WTC11 (cell line): Measurements from ENCODE around the gene FGF14. TPM values are rescaled to one million over a fixed set of nuclear protein-coding genes. Genes with fewer than 3 reads are reported as not detected.

ENCODE experiments used
- ATAC-seq: fragments of 200-7000 bp; cut with Tn5 transposase; 2 replicates; pipeline ENCODE4 v1.10.0; 2021; ENCODE audit warnings: mild to moderate bottlenecking, moderate library complexity
- CTCF ChIA-PET: fragments of 300-600 bp; sonication (Branson Sonifier 250); formaldehyde crosslinking; loops from one replicate; lab custom pipeline; 2021; ENCODE audit warnings: antibody characterized with exemption; lab: Charles Lee
- POLR2A ChIA-PET: fragments of 350-600 bp; sonication (Branson Sonifier 250); formaldehyde crosslinking; loops from one replicate; lab custom pipeline; 2021; ENCODE audit warnings: antibody characterized with exemption; lab: Charles Lee
- DNase-seq: peaks from one replicate; pipeline ENCODE4 v3.0.0; 2021; ENCODE audit warnings: low spot score
- H3K27ac Mint-ChIP-seq: 2 replicates; pipeline ENCODE4 v1.8.0; 2021; ENCODE audit warnings: mixed read lengths
- H3K27me3 Mint-ChIP-seq: 2 replicates; pipeline ENCODE4 v1.8.0; 2021; ENCODE audit warnings: low read depth, mild to moderate bottlenecking, moderate library complexity, mixed read lengths
- H3K36me3 Mint-ChIP-seq: 2 replicates; pipeline ENCODE4 v1.8.0; 2021; ENCODE audit warnings: mixed read lengths
- H3K4me1 Mint-ChIP-seq: 2 replicates; pipeline ENCODE4 v1.8.0; 2022; ENCODE audit warnings: mixed read lengths
- H3K4me3 Mint-ChIP-seq: 2 replicates; pipeline ENCODE4 v1.8.0; 2021; ENCODE audit warnings: mild to moderate bottlenecking, moderate library complexity, mixed read lengths
- H3K9me3 Mint-ChIP-seq: 2 replicates; pipeline ENCODE4 v1.8.0; 2021; ENCODE audit warnings: mixed read lengths
- CREB1 ChIP-seq: sonication (generic); formaldehyde crosslinking; IDR thresholded peaks from 2 replicates; pipeline ENCODE4 v1.8.0; 2023; ENCODE audit warnings: mild to moderate bottlenecking, missing genetic modification reagents
- EMX1 ChIP-seq: fragments of 250-450 bp; sonication (Bioruptor Pico); IDR thresholded peaks from 2 replicates; pipeline ENCODE4 v1.8.0; 2021; ENCODE audit warnings: mild to moderate bottlenecking
- FOXP1 ChIP-seq: sonication (generic); formaldehyde crosslinking; IDR thresholded peaks from 2 replicates; pipeline ENCODE4 v1.8.0; 2022; ENCODE audit warnings: missing genetic modification reagents, mild to moderate bottlenecking, moderate library complexity, borderline replicate concordance
- NFATC4 ChIP-seq: fragments of 250-450 bp; sonication (Bioruptor Pico); IDR thresholded peaks from 2 replicates; pipeline ENCODE4 v1.9.0; 2021; ENCODE audit warnings: mild to moderate bottlenecking
- PRRX2 ChIP-seq: fragments of 250-450 bp; sonication (Bioruptor Pico); IDR thresholded peaks from 2 replicates; pipeline ENCODE4 v1.8.0; 2021; ENCODE audit warnings: mild to moderate bottlenecking
- TEAD1 ChIP-seq: sonication (generic); formaldehyde crosslinking; IDR thresholded peaks from 2 replicates; pipeline ENCODE4 v1.8.0; 2022; ENCODE audit warnings: mild to moderate bottlenecking, missing genetic modification reagents
- ZNF232 ChIP-seq: sonication (generic); formaldehyde crosslinking; IDR thresholded peaks from 2 replicates; pipeline ENCODE4 v1.8.0; 2022; ENCODE audit warnings: mild to moderate bottlenecking, missing genetic modification reagents
- total RNA-seq: library from RNA; stranded (reverse); gene quantifications from 3 replicates; pipeline ENCODE4 v1.2.3, GENCODE V29; 2021
- TF ChIP-seq, protein P1 (sequence below): sonication (generic); formaldehyde crosslinking; IDR thresholded peaks from 2 replicates; pipeline ENCODE4 v1.8.1; 2022; ENCODE audit warnings: low read depth, missing genetic modification reagents, borderline replicate concordance
- TF ChIP-seq, protein P2 (sequence below): sonication (generic); formaldehyde crosslinking; IDR thresholded peaks from 2 replicates; pipeline ENCODE4 v1.8.0; 2023; ENCODE audit warnings: mild to moderate bottlenecking, missing genetic modification reagents
- TF ChIP-seq, protein P3 (sequence below): fragments of 250-450 bp; sonication (Bioruptor Pico); IDR thresholded peaks from 2 replicates; pipeline ENCODE4 v1.8.0; 2021; ENCODE audit warnings: mild to moderate bottlenecking
- TF ChIP-seq, protein P4 (sequence below): sonication (generic); formaldehyde crosslinking; IDR thresholded peaks from 2 replicates; pipeline ENCODE4 v1.8.1; 2023; ENCODE audit warnings: mild to moderate bottlenecking, missing genetic modification reagents, moderate library complexity
- TF ChIP-seq, protein P5 (sequence below): sonication (generic); formaldehyde crosslinking; IDR thresholded peaks from 2 replicates; pipeline ENCODE4 v1.8.0; 2022; ENCODE audit warnings: missing genetic modification reagents
- TF ChIP-seq, protein P6 (sequence below): sonication (generic); formaldehyde crosslinking; IDR thresholded peaks from 2 replicates; pipeline ENCODE4 v1.8.1; 2023; ENCODE audit warnings: mild to moderate bottlenecking, missing genetic modification reagents, moderate library complexity
- TF ChIP-seq, protein P7 (sequence below): sonication (generic); formaldehyde crosslinking; IDR thresholded peaks from 2 replicates; pipeline ENCODE4 v1.8.0; 2022; ENCODE audit warnings: mild to moderate bottlenecking, missing genetic modification reagents

FGF14 gene
- total RNA-seq, 1 experiment from 2014 or later, result 0.28 TPM

DNA sequence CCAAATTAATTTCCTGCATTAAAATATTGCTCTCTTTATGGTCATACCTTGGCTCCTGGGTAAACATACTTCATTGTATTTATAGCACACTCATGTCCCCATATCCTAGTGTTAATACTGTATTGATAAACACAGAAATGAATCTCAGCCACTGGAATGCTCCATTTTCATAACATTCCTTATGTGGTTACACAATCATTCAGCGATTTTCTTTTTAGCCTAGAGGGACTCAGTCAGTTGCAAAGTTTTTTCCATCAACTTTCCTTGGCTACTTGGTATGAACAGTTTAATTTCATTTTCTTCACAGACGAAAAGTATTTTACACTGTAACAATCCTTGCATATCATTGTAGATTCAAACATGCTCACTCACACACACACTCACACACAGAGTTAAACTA is 471.5 kb downstream of the FGF14 start:
- Mint-ChIP-seq H3K27ac (no peak overlapping the region), H3K36me3 (no peaks in the 10 kb centered on the region), H3K4me3 (no peak overlapping the region), H3K9me3 (no peaks in the 10 kb centered on the region), H3K27me3 (no peaks in the 10 kb centered on the region), H3K4me1 (peaks cover 16% of the 10 kb centered on the region)
- ChIA-PET POLR2A (no interaction called here), CTCF (no interaction called here)
- ATAC-seq (no peak), DNase-seq (no peak)
- TF ChIP-seq, protein P1, sequence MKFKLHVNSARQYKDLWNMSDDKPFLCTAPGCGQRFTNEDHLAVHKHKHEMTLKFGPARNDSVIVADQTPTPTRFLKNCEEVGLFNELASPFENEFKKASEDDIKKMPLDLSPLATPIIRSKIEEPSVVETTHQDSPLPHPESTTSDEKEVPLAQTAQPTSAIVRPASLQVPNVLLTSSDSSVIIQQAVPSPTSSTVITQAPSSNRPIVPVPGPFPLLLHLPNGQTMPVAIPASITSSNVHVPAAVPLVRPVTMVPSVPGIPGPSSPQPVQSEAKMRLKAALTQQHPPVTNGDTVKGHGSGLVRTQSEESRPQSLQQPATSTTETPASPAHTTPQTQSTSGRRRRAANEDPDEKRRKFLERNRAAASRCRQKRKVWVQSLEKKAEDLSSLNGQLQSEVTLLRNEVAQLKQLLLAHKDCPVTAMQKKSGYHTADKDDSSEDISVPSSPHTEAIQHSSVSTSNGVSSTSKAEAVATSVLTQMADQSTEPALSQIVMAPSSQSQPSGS (CRISPR knock-in tag), result no peak

DNA sequence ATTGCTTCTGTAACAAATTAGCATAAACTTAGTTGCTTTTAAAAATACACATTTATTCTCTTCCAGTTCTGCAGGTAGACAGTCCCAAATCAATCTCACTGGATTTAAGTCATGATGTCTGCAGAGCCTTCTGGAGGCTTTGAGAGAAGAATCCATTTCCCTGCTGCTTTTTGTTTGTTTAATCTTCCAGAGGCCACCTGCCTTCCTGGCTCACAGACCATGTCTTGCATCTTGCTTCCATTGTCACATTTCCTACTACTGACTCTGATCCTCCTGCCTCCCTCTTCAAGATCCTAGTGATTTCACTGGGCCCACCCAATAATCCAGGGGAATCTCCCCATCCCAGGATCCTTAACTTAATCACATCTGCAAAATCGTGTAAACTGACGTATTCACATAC is 476.1 kb downstream of the FGF14 start:
- Mint-ChIP-seq H3K4me1 (peaks cover 26% of the 10 kb centered on the region), H3K27me3 (peaks cover 10% of the 10 kb centered on the region; the same call in 1 of the 2 replicates), H3K27ac (no peak overlapping the region), H3K36me3 (no peaks in the 10 kb centered on the region), H3K4me3 (no peak overlapping the region), H3K9me3 (no peaks in the 10 kb centered on the region)
- ChIA-PET POLR2A (no interaction called here), CTCF (no interaction called here)
- DNase-seq (no peak), ATAC-seq (peak; percentile 44)
- TF ChIP-seq, protein P2, sequence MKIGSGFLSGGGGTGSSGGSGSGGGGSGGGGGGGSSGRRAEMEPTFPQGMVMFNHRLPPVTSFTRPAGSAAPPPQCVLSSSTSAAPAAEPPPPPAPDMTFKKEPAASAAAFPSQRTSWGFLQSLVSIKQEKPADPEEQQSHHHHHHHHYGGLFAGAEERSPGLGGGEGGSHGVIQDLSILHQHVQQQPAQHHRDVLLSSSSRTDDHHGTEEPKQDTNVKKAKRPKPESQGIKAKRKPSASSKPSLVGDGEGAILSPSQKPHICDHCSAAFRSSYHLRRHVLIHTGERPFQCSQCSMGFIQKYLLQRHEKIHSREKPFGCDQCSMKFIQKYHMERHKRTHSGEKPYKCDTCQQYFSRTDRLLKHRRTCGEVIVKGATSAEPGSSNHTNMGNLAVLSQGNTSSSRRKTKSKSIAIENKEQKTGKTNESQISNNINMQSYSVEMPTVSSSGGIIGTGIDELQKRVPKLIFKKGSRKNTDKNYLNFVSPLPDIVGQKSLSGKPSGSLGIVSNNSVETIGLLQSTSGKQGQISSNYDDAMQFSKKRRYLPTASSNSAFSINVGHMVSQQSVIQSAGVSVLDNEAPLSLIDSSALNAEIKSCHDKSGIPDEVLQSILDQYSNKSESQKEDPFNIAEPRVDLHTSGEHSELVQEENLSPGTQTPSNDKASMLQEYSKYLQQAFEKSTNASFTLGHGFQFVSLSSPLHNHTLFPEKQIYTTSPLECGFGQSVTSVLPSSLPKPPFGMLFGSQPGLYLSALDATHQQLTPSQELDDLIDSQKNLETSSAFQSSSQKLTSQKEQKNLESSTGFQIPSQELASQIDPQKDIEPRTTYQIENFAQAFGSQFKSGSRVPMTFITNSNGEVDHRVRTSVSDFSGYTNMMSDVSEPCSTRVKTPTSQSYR, result no peak
- TF ChIP-seq ZNF232 (CRISPR knock-in tag) (no peak), CREB1 (CRISPR knock-in tag) (no peak), NFATC4 (CRISPR knock-in tag) (no peak), EMX1 (no peak), PRRX2 (CRISPR knock-in tag) (no peak)
- TF ChIP-seq, protein P3, sequence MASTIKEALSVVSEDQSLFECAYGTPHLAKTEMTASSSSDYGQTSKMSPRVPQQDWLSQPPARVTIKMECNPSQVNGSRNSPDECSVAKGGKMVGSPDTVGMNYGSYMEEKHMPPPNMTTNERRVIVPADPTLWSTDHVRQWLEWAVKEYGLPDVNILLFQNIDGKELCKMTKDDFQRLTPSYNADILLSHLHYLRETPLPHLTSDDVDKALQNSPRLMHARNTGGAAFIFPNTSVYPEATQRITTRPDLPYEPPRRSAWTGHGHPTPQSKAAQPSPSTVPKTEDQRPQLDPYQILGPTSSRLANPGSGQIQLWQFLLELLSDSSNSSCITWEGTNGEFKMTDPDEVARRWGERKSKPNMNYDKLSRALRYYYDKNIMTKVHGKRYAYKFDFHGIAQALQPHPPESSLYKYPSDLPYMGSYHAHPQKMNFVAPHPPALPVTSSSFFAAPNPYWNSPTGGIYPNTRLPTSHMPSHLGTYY (CRISPR knock-in tag), result no peak

DNA sequence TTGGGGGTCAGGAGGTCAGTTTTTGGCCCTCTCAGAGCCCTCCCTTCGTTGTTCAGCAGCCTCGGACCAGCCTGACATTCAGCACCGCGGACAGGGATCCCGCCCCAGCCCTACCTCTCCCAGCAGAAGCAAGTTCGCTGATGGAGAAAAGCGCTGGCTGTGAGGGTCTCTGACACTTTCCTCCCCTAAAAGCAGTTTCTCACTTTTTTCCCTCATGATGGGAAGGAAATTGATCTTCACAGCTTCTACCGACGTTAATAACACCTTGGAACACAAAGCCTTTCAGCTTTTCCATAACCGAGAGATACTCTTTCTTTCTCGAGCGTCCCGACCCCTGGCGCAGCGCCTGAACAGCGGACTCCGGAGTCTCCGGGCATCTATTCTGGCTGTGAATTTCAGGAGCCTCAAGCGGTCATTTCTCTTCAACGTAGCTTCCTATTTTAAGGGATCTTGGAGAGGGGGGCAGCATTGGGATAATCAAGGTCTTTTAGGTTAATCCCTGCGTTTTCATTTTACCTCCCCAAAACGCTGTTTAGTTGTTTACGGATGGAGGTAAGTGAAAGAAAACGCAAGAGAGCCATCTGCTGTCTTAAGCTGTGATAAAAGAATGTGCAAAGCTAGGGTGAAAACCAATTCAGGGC is 482.2 kb downstream of the FGF14 start:
- Mint-ChIP-seq H3K4me1 (peaks cover 32% of the 10 kb centered on the region), H3K27me3 (peaks cover 64% of the 10 kb centered on the region), H3K9me3 (no peaks in the 10 kb centered on the region), H3K27ac (no peak overlapping the region), H3K36me3 (no peaks in the 10 kb centered on the region), H3K4me3 (peak overlapping the region; percentile 62)
- DNase-seq (peak; percentile 78), ATAC-seq (peak; percentile 50)
- ChIA-PET POLR2A (no interaction called here), CTCF (interaction anchor here (0.9 to 1.6 kb wide), 5 partner anchors 39 to 774 kb away, joined by 4 to 21 read pairs (median 4); no protein-coding TSS in a partner anchor)
- TF ChIP-seq, protein P4, sequence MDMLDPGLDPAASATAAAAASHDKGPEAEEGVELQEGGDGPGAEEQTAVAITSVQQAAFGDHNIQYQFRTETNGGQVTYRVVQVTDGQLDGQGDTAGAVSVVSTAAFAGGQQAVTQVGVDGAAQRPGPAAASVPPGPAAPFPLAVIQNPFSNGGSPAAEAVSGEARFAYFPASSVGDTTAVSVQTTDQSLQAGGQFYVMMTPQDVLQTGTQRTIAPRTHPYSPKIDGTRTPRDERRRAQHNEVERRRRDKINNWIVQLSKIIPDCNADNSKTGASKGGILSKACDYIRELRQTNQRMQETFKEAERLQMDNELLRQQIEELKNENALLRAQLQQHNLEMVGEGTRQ, result no peak
- TF ChIP-seq, protein P5, sequence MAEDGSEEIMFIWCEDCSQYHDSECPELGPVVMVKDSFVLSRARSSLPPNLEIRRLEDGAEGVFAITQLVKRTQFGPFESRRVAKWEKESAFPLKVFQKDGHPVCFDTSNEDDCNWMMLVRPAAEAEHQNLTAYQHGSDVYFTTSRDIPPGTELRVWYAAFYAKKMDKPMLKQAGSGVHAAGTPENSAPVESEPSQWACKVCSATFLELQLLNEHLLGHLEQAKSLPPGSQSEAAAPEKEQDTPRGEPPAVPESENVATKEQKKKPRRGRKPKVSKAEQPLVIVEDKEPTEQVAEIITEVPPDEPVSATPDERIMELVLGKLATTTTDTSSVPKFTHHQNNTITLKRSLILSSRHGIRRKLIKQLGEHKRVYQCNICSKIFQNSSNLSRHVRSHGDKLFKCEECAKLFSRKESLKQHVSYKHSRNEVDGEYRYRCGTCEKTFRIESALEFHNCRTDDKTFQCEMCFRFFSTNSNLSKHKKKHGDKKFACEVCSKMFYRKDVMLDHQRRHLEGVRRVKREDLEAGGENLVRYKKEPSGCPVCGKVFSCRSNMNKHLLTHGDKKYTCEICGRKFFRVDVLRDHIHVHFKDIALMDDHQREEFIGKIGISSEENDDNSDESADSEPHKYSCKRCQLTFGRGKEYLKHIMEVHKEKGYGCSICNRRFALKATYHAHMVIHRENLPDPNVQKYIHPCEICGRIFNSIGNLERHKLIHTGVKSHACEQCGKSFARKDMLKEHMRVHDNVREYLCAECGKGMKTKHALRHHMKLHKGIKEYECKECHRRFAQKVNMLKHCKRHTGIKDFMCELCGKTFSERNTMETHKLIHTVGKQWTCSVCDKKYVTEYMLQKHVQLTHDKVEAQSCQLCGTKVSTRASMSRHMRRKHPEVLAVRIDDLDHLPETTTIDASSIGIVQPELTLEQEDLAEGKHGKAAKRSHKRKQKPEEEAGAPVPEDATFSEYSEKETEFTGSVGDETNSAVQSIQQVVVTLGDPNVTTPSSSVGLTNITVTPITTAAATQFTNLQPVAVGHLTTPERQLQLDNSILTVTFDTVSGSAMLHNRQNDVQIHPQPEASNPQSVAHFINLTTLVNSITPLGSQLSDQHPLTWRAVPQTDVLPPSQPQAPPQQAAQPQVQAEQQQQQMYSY (CRISPR knock-in tag), result no peak
- TF ChIP-seq FOXP1 (no peak), TEAD1 (CRISPR knock-in tag) (0 out of 2 replicates have a peak, but pooled peaks have one; percentile 60)
- TF ChIP-seq, protein P1 (CRISPR knock-in tag), result no peak
- TF ChIP-seq, protein P6, sequence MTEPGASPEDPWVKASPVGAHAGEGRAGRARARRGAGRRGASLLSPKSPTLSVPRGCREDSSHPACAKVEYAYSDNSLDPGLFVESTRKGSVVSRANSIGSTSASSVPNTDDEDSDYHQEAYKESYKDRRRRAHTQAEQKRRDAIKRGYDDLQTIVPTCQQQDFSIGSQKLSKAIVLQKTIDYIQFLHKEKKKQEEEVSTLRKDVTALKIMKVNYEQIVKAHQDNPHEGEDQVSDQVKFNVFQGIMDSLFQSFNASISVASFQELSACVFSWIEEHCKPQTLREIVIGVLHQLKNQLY (CRISPR knock-in tag), result no peak
- TF ChIP-seq, protein P7, sequence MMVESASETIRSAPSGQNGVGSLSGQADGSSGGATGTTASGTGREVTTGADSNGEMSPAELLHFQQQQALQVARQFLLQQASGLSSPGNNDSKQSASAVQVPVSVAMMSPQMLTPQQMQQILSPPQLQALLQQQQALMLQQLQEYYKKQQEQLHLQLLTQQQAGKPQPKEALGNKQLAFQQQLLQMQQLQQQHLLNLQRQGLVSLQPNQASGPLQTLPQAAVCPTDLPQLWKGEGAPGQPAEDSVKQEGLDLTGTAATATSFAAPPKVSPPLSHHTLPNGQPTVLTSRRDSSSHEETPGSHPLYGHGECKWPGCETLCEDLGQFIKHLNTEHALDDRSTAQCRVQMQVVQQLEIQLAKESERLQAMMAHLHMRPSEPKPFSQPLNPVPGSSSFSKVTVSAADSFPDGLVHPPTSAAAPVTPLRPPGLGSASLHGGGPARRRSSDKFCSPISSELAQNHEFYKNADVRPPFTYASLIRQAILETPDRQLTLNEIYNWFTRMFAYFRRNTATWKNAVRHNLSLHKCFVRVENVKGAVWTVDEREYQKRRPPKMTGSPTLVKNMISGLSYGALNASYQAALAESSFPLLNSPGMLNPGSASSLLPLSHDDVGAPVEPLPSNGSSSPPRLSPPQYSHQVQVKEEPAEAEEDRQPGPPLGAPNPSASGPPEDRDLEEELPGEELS, result peak; percentile 57; the same call in 1 of the 2 replicates
